K562 (cell line): Measurements from ENCODE around the gene CAMK2D. TPM values are rescaled to one million over a fixed set of nuclear protein-coding genes. Genes with fewer than 3 reads are reported as not detected.

Source experiments
- ARID4B ChIP-seq: sonication (generic); formaldehyde crosslinking; IDR thresholded peaks from 2 replicates; pipeline ENCODE4 v1.8.0; 2022; ENCODE audit warnings: mild to moderate bottlenecking, missing genetic modification reagents
- HLTF ChIP-seq: fragments of 450-650 bp; IDR thresholded peaks from 2 replicates; pipeline ENCODE4 v1.6.1; 2016
- PHB ChIP-seq: fragments of 250-450 bp; sonication (Bioruptor Pico); IDR thresholded peaks from 2 replicates; pipeline ENCODE4 v1.5.0; 2021
- REST ChIP-seq, 2 experiments: fragments of 450-650 bp; formaldehyde crosslinking in 1 of 2; IDR thresholded peaks; 2 replicates each; pipeline versions ENCODE4 v1.4.0 to v1.6.1; 2014 to 2020; ENCODE audit warnings: mild to moderate bottlenecking in 2 of 2, borderline replicate concordance in 1 of 2, low read depth in 1 of 2
- RFX5 ChIP-seq: IDR thresholded peaks from 2 replicates; pipeline ENCODE4 v1.6.1; 2011; ENCODE audit warnings: low read depth, mild to moderate bottlenecking, improper control_type of control experiment, low read length
- ZBTB43 ChIP-seq: sonication (generic); formaldehyde crosslinking; IDR thresholded peaks from 2 replicates; pipeline ENCODE4 v1.8.0; 2023; ENCODE audit warnings: mild to moderate bottlenecking, missing genetic modification reagents
- ZNF133 ChIP-seq: fragments of 250-450 bp; sonication (Bioruptor Pico); IDR thresholded peaks from 2 replicates; pipeline ENCODE4 v1.4.0; 2020; ENCODE audit warnings: mild to moderate bottlenecking
- ZNF146 ChIP-seq: IDR thresholded peaks from one replicate; pipeline ENCODE4 v1.6.1; 2018; ENCODE audit warnings: missing compliant biosample characterization; ENCODE audit not compliant: unreplicated experiment
- ZNF280A ChIP-seq: fragments of 450-650 bp; IDR thresholded peaks from 2 replicates; pipeline ENCODE4 v1.6.1; 2018; ENCODE audit warnings: mild to moderate bottlenecking, low read depth; ENCODE audit not compliant: partially characterized antibody
- ZNF764 ChIP-seq: fragments of 250-450 bp; sonication (Bioruptor Pico); IDR thresholded peaks from 2 replicates; pipeline ENCODE4 v1.4.0; 2020; ENCODE audit warnings: low read depth, mild to moderate bottlenecking, moderate library complexity
- ZNF79 ChIP-seq: fragments of 250-450 bp; sonication (Bioruptor Pico); IDR thresholded peaks from 2 replicates; pipeline ENCODE4 v1.4.0; 2020; ENCODE audit warnings: low read depth, mild to moderate bottlenecking, moderate library complexity
- polyA plus RNA-seq, 8 experiments: library from polyadenylated mRNA; depleted of rRNA in 4 of 8; stranded (reverse) in 5 of 8; unstranded in 3 of 8; fragments of >200 nt; fragmentation: Nextera tagmentation in 2 of 8; fragmentation: Illumina TruSeq in 1 of 8; extraction: Ambion mirVana in 2 of 8; extraction: Trizol in 1 of 8; gene quantifications; 2 replicates each; pipeline versions ENCODE4 v1.2.1 to v1.2.3, GENCODE V29; 2011 to 2014; ENCODE audit warnings: inconsistent platforms in 1 of 8, missing spikeins in 1 of 8
- total RNA-seq, 7 experiments: library from RNA; depleted of rRNA in 6 of 7; stranded (reverse); fragments of >200 nt in 6 of 7; fragmentation: Illumina TruSeq in 2 of 7; extraction: Trizol in 2 of 7; gene quantifications; 2 replicates each; pipeline versions ENCODE4 v1.2.1 to v1.2.3, GENCODE V29; 2011 to 2021; ENCODE audit warnings: low replicate concordance in 1 of 7

The CAMK2D gene
- total and polyA plus RNA-seq, 9 of the 15 experiments (the other 6 are each of a cell fraction or from before 2014, with no cell fraction given) = 0.01 to 0.33 (median 0.04) TPM; not detected in 2

- TF ChIP-seq ZNF146 (CRISPR knock-in tag) (no peak), ZBTB43 (no peak), ARID4B (no peak), HLTF (no peak), RFX5 (no peak), REST (IDR thresholded peaks at IDR 0.05; ENCODE audit: borderline replicate concordance) (peak; percentile 41), REST (CRISPR knock-in tag; IDR thresholded peaks at IDR 0.05; ENCODE audit: low read depth) (no peak), ZNF764 (CRISPR knock-in tag) (no peak), ZNF280A (no peak), PHB (CRISPR knock-in tag) (no peak), ZNF79 (CRISPR knock-in tag) (no peak), ZNF133 (CRISPR knock-in tag) (no peak)
These were observed 869 bp upstream of the CAMK2D start (continued) for GRCh38 chr4:113762186-113763028.
